ENCODE measurements around the gene HMGN1. TPM values are rescaled to one million over a fixed set of nuclear protein-coding genes. Genes with fewer than 3 reads are reported as not detected.

Gene HMGN1
- total RNA-seq, 1 experiment from 2014 or later = 579 TPM

DNA sequence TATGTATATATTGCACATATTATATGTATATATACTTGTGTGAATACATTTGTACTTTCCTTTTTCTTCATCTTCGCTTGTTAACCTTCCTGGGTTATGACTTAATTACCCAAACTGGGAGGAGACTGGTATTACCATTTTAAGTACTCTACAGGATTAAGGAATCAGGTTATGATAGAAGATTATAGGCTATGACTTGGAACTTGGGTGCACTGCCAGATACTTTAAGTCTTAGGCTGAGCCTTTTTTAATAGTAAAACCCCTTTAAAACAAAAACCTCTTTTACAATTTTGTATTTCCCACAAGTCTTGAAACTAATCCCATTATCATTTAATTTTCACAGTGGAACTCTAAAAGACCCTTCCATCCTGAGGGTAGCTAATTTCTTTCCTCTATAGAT is 41.4 kb downstream of the HMGN1 start:
- DNase-seq (ENCODE audit: low read depth) = no peak

- no peak for DNase-seq (ENCODE audit: low read depth)
Measured at GRCh38 chr21:39300587-39300986, 48.3 kb downstream of the HMGN1 start.

- no peak for DNase-seq (ENCODE audit: low read depth)
Measured at GRCh38 chr21:39296891-39297290, 52.0 kb downstream of the HMGN1 start.

Other genes starting within 250 kb of the HMGN1 start
- gene PSMG1, start 165.6 kb downstream of the HMGN1 start, total RNA-seq (2014; rRNA removed; shearing (Covaris generic)) = 159 and 176 TPM in 2 replicates
- gene BRWD1, start 35.5 kb downstream of the HMGN1 start, total RNA-seq (2014; rRNA removed; shearing (Covaris generic)) = 27.8 and 39.5 TPM in 2 replicates
- gene LCA5L, start 96.7 kb upstream of the HMGN1 start, total RNA-seq (2014; rRNA removed; shearing (Covaris generic)) = 0.30 and 1.8 TPM in 2 replicates
- gene SH3BGR, start 102.9 kb upstream of the HMGN1 start, total RNA-seq (2014; rRNA removed; shearing (Covaris generic)) = 2.9 and 3.2 TPM in 2 replicates